HG03097 (cell line): ENCODE data around the gene ZNF385A.

ENCODE experiments used
- ATAC-seq: cut with Tn5 transposase; IDR thresholded peaks from one replicate; pipeline ENCODE4 v1.9.1; 2021; ENCODE audit not compliant: unreplicated experiment, low FRiP score

The ZNF385A gene

GRCh38 chr12:54384591-54385041 is at the start of gene ZNF385A:
TSS of gene ZNF385A (minus strand) at chr12:54384733. CDS start at chr12:54384514, 219 bp downstream.
- no peak for ATAC-seq

- no peak for ATAC-seq
These were observed 48.3 kb upstream of the ZNF385A start for GRCh38 chr12:54432815-54433164.

GRCh38 chr12:54431911-54432814 is 47.6 kb upstream of the ZNF385A start:
- ATAC-seq = no peak

GRCh38 chr12:54430471-54431069 is 46.0 kb upstream of the ZNF385A start:
- ATAC-seq = no peak

GRCh38 chr12:54429014-54429471 is 44.5 kb upstream of the ZNF385A start:
- no peak for ATAC-seq

GRCh38 chr12:54428050-54429013 is 43.8 kb upstream of the ZNF385A start:
- no peak for ATAC-seq

- no peak for ATAC-seq
These were observed 42.6 kb upstream of the ZNF385A start for GRCh38 chr12:54427106-54427505.

GRCh38 chr12:54426690-54427089 is 42.2 kb upstream of the ZNF385A start:
- ATAC-seq = no peak

- no peak for ATAC-seq
These were observed 41.2 kb upstream of the ZNF385A start for GRCh38 chr12:54425702-54426101.

GRCh38 chr12:54424224-54424623 is 39.7 kb upstream of the ZNF385A start:
- no peak for ATAC-seq

- no peak for ATAC-seq
These were observed 39.2 kb upstream of the ZNF385A start for GRCh38 chr12:54423816-54424150.

- no peak for ATAC-seq
These were observed 37.3 kb upstream of the ZNF385A start for GRCh38 chr12:54421879-54422250.

- ATAC-seq = no peak
These were observed 36.8 kb upstream of the ZNF385A start for GRCh38 chr12:54421175-54421878.

GRCh38 chr12:54420766-54421144 is 36.2 kb upstream of the ZNF385A start:
- no peak for ATAC-seq

GRCh38 chr12:54419088-54419887 is 34.8 kb upstream of the ZNF385A start, which contains the start of gene ITGA5:
TSS of gene ITGA5 (minus strand) at chr12:54419266. CDS start at chr12:54419198, 68 bp downstream.
- ATAC-seq = no peak

- no peak for ATAC-seq
These were observed 34.0 kb upstream of the ZNF385A start for GRCh38 chr12:54418441-54419087.

GRCh38 chr12:54417712-54418440 is 33.3 kb upstream of the ZNF385A start:
- ATAC-seq = no peak
